RWPE1 (cell line): ENCODE measurements around the gene GLRA3.
"Not testable (repeated sequence)": the region's sequence is repeated elsewhere in the genome, so short reads cannot be mapped to it uniquely, and the experiment has no call there.

Experiments
- CTCF ChIA-PET: fragments of 350-600 bp; sonication (Branson Sonifier 250); formaldehyde crosslinking; extraction: SDS; loops from one replicate; lab custom pipeline; 2021; lab: Yijun Ruan, JAX
- POLR2A ChIA-PET: fragments of 400-600 bp; formaldehyde crosslinking; extraction: SDS; loops from one replicate; lab custom pipeline; 2020; ENCODE audit warnings: antibody characterized with exemption; ENCODE audit not compliant: low non-redundant PET; lab: Yijun Ruan, JAX
- DNase-seq: peaks from one replicate; pipeline ENCODE4 v3.0.0; 2012; ENCODE audit warnings: low spot score
- H3K27ac ChIP-seq: fragments of 450-650 bp; 2 replicates; pipeline ENCODE4 v1.5.1; 2017
- CTCF ChIP-seq: fragments of 450-650 bp; conservative IDR thresholded peaks from 2 replicates; pipeline ENCODE4 v1.5.1; 2017; ENCODE audit warnings: low read depth, mild to moderate bottlenecking

The GLRA3 gene

DNA sequence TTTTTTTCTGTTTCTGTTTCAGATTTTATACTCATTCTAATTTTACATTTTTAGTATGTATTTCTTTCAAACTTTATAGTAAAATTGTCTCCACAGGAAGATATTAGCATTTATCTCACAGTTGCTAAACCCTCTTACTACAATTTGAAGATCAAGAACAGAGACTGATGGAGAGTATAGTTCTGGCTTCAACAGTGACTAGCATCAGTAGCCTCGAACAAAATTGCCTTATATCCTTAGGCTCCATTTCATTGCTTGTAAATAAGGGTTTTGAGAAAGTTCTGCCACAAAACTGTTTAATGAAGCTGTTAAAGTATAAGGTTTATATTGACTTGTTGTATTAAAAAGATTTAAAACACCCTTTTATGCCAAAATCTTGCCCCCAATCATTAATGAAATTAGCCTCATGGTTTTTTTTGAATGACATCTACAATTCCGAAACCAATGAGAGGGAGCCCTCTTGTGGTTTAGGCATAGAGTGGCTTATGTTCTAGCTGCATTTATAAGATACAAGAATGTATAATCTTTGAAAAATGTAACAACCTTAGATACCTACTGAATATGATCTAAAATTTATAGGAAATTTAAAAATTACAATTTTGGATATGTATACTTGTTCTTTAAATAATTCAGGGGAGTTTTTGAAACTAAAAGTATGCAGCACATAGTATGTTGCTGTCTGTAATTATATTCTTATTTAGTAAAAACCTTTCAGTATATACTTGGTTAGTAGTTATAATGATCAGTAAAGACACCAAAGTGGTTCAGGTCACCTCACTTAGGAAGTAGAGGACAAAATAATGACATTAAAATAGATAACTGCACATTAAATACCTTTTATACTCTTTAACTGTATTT, 196.9 kb downstream of the GLRA3 start:
- TF ChIP-seq CTCF, result peak; percentile 89
- H3K27ac ChIP-seq, result no peak overlapping the region
- CTCF ChIA-PET, result interaction anchor here (0.6 to 1.6 kb wide), 7 partner anchors 14 to 267 kb away, joined by 3 to 7 read pairs (median 4); no protein-coding TSS in a partner anchor
- POLR2A ChIA-PET, result no interaction called here
- DNase-seq, result peak; percentile 45

- not testable (repeated sequence) for H3K27ac ChIP-seq
These were observed 199.1 kb downstream of the GLRA3 start for GRCh38 chr4:174629907-174630450.

DNA sequence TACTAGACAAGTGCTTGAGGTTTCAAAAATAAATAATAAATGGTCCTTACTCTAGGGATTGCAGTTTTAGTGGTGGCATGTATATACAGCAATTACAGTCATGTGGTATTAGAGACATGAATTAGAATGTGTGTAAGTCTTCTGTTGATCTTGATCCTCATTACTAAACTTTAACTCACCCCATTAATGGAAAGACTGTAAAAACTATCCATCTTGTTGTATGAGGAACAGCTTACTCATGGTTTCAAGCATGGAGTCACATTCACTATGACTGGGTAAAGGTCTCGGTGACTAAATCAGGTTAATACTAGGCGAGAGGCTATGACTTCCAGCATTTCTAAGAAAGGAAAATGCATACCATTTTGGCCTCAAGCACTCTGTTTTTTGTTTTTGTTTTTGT, 199.8 kb downstream of the GLRA3 start:
- CTCF ChIA-PET, result no interaction called here
- peak; percentile 29 for DNase-seq

More at GRCh38 chr4:174629907-174630450, 199.1 kb downstream of the GLRA3 start:
- POLR2A ChIA-PET, DNase-seq: not testable (repeated sequence)
- CTCF ChIA-PET, result interaction anchor here (0.6 kb wide), 1 partner anchor 394 kb away, joined by 3 read pairs; no protein-coding TSS in a partner anchor

DNA sequence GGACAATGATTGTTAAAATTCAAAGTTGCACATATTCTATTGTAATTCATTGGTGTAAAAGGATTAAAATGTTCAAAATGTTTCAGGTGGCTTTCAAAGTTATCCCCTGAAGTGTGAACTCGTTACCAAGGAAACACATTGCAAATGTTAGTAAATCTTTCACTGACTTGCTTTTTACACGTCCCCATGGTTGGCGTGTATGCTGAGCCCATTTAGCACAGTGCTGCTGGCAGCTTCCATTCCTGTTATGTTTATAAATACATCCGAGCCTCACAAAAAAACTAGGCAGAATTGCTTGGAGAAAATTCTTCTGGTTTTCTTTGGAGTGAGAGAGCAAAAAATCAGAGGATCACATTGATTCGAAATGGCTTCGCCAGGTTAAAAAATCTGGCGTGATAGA, 200.9 kb downstream of the GLRA3 start:
- DNase-seq, result no peak
- POLR2A ChIA-PET, result no interaction called here
- no peak for TF ChIP-seq CTCF
- CTCF ChIA-PET, result no interaction called here
- H3K27ac ChIP-seq, result no peak overlapping the region

More for the DNA sequence above, 199.8 kb downstream of the GLRA3 start:
- no peak for TF ChIP-seq CTCF
- no peak overlapping the region for H3K27ac ChIP-seq
- POLR2A ChIA-PET, result no interaction called here

DNA sequence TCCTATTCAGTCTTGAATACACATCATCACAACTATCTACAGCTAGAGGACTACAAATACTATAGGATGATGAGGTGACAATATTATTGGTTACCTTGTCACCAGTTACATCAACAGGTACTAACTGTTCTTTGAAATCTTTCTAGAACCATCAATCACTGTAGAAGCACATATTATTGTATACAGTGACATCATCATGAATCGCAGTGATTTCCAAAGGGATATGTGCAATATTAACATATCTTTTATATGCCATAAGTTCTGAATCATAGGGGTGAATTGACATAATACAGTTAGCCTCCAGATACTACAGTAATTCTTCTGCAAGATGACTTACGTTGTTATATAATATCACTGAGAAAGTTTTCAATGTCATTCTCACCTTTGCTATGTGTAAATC, 201.6 kb downstream of the GLRA3 start:
- POLR2A ChIA-PET, result no interaction called here
- no peak for DNase-seq
- CTCF ChIA-PET, result interaction anchor here (0.6 kb wide), 1 partner anchor 1114 kb away, joined by 4 read pairs; no protein-coding TSS in a partner anchor
- no peak for TF ChIP-seq CTCF
- H3K27ac ChIP-seq, result no peak overlapping the region

DNA sequence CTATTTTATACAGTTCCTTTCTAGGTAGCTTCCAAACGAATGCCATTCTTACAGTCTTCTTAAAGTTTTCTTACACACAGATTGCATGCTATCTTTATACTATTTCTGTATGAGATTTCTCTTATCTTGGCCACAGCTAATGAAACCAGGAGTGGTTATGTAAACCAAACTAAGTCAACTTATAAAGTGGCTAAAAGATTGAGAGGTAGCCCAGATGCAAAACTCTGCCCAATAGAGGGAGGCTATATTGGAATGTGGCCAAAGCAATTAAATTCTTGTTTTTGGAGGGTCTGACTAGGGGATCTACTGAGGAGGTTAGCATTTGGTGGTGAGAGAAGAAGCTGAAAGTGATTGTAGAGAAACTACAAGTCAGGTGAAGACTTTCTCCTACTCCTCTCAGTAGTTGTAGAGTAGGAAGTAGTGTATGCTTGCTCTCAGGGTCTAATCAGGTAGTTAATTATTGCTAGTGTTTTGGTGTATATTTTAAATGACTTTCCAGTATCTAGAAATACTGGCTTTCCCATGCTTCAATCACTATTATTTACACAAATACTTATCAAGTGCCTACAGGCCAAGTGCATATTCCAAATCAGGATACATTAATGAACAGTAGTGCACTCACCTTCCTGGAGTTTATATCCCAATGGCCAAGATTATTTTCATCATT, 202.6 kb downstream of the GLRA3 start:
- DNase-seq, result no peak
- POLR2A ChIA-PET, result no interaction called here
- no peak overlapping the region for H3K27ac ChIP-seq
- no peak for TF ChIP-seq CTCF
- CTCF ChIA-PET, result interaction anchor here (0.6 kb wide), 1 partner anchor 1718 kb away, joined by 6 read pairs; no protein-coding TSS in a partner anchor
